ENCODE measurements around the gene CRAMP1.

GRCh38 chr16:1613728-1614455 lies 1.7 kb downstream of the CRAMP1 start:
- no peak for TF ChIP-seq CTCF (IDR thresholded peaks at IDR 0.05)
- TF ChIP-seq POLR2A (IDR thresholded peaks at IDR 0.05) = no peak
